Renal cortex interstitium (tissue), 15 donors: Measurements from ENCODE around the gene PSMC3. TPM values are rescaled to one million over a fixed set of nuclear protein-coding genes. Genes with fewer than 3 reads are reported as not detected.

Experiments used
- DNase-seq, 11 donors: peaks; one replicate each; pipeline ENCODE4 v3.0.0-alpha.2; 2013; ENCODE audit warnings: low read depth in 9 of 11, low spot score in 4 of 11; ENCODE audit errors: extremely low read depth in 1 of 11
- long read RNA-seq, 16 experiments: transcript quantifications; one replicate each; lab custom pipeline, GENCODE V29; 2026
- polyA plus RNA-seq, 3 donors: library from polyadenylated mRNA; unstranded; fragments of 120-200 nt; gene quantifications; one replicate each; pipeline ENCODE4 v1.2.1, GENCODE V29; 2013; ENCODE audit not compliant: insufficient read length in 3 of 3

Gene PSMC3
- polyA plus RNA-seq: 100 to 1,000 TPM; 132 to 174 (median 160) TPM
- long read RNA-seq, donor 1, transcript PSMC3-212 (12 exons, 1,373 nt): major isoform, 23 of 49 reads
- long read RNA-seq, donor 1, partial matches to known transcripts: 26 of 49 reads
- long read RNA-seq, donor 1, other reads (novel, unspliced or antisense): 0 of 49 reads
- long read RNA-seq, donor 2, transcript PSMC3-212 (12 exons, 1,373 nt): major isoform, 25 of 40 reads
- long read RNA-seq, donor 2, partial matches to known transcripts: 12 of 40 reads
- long read RNA-seq, donor 2, other reads (novel, unspliced or antisense): 0 of 40 reads
- long read RNA-seq, donor 3, transcript PSMC3-212 (12 exons, 1,373 nt): major isoform, 54 of 117 reads
- long read RNA-seq, donor 3, partial matches to known transcripts: 60 of 117 reads
- long read RNA-seq, donor 3, other reads (novel, unspliced or antisense): 0 of 117 reads
- long read RNA-seq, donor 4, transcript PSMC3-212 (12 exons, 1,373 nt): major isoform, 39 of 75 reads
- long read RNA-seq, donor 4, partial matches to known transcripts: 36 of 75 reads
- long read RNA-seq, donor 4, other reads (novel, unspliced or antisense): 0 of 75 reads
- long read RNA-seq, donor 5: 0 reads
- long read RNA-seq, donor 6, transcript PSMC3-212 (12 exons, 1,373 nt): major isoform, 30 of 59 reads
- long read RNA-seq, donor 6, partial matches to known transcripts: 27 of 59 reads
- long read RNA-seq, donor 6, other reads (novel, unspliced or antisense): 0 of 59 reads
- long read RNA-seq, donor 7, transcript PSMC3-212 (12 exons, 1,373 nt): major isoform, 39 of 100 reads
- long read RNA-seq, donor 7, partial matches to known transcripts: 58 of 100 reads
- long read RNA-seq, donor 7, other reads (novel, unspliced or antisense): 0 of 100 reads
- long read RNA-seq, donor 8, transcript PSMC3-212 (12 exons, 1,373 nt): major isoform, 58 of 121 reads
- long read RNA-seq, donor 8, partial matches to known transcripts: 60 of 121 reads
- long read RNA-seq, donor 8, other reads (novel, unspliced or antisense): 0 of 121 reads
- long read RNA-seq, donor 9, transcript PSMC3-212 (12 exons, 1,373 nt): major isoform, 40 of 91 reads
- long read RNA-seq, donor 9, partial matches to known transcripts: 50 of 91 reads
- long read RNA-seq, donor 9, other reads (novel, unspliced or antisense): 0 of 91 reads
- long read RNA-seq, donor 10, transcript PSMC3-212 (12 exons, 1,373 nt): major isoform, 45 of 73 reads
- long read RNA-seq, donor 10, partial matches to known transcripts: 26 of 73 reads
- long read RNA-seq, donor 10, other reads (novel, unspliced or antisense): 0 of 73 reads
- long read RNA-seq, donor 11, transcript PSMC3-212 (12 exons, 1,373 nt): major isoform, 29 of 45 reads
- long read RNA-seq, donor 11, partial matches to known transcripts: 16 of 45 reads
- long read RNA-seq, donor 11, other reads (novel, unspliced or antisense): 0 of 45 reads
- long read RNA-seq, donor 12, transcript PSMC3-212 (12 exons, 1,373 nt): major isoform, 6 of 11 reads
- long read RNA-seq, donor 12, partial matches to known transcripts: 5 of 11 reads
- long read RNA-seq, donor 12, other reads (novel, unspliced or antisense): 0 of 11 reads
- long read RNA-seq, donor 13: 0 reads
- long read RNA-seq, donor 14, transcript PSMC3-212 (12 exons, 1,373 nt): major isoform, 41 of 76 reads
- long read RNA-seq, donor 14, partial matches to known transcripts: 34 of 76 reads
- long read RNA-seq, donor 14, other reads (novel, unspliced or antisense): 0 of 76 reads
- long read RNA-seq, donor 15, transcript PSMC3-212 (12 exons, 1,373 nt): major isoform, 15 of 34 reads
- long read RNA-seq, donor 15, partial matches to known transcripts: 19 of 34 reads
- long read RNA-seq, donor 15, other reads (novel, unspliced or antisense): 0 of 34 reads
- long read RNA-seq, donor 16, transcript PSMC3-212 (12 exons, 1,373 nt): major isoform, 95 of 202 reads
- long read RNA-seq, donor 16, partial matches to known transcripts: 100 of 202 reads
- long read RNA-seq, donor 16, other reads (novel, unspliced or antisense): 0 of 202 reads

DNA sequence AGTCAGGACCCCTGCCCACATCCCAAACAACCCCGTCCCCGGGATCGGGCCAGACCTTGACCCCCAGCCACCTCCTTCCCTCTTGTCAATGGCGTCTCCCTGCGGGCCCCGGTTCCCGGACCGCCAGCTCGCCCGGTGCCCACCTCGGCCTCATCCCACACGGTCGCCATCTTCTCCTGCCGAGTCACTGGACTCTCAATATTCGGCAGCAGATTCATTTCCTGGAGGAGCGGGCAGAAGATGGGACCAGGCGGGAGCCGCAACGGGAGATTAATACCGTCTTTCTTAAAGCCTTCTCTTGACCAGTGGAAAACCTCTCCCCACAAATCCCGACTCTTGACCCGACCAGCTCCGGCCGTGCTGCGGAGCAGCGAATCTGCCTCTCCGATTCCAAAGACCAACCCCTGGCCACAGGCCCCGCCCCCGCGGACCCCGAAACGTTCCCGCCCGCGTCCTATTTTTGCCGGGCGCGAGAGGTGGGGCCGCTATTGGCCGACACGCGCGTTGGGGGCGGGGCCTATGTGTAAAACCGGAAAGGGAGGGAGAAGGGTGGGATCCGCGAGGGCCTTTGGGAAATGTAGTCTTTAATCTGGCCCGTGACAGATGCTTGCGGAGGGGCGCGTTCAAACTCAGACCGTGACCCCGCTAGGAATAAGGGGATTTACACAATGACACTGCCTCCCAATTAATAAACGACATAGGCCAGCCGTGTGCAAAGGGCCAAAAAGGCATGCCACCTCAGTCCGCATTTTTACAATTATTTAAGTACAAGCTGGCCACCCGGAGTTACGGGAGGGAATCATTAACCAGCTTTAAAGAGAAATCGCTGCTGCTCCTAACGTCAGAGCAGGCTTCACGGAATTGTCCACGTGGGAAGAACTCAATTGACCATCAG, at the start of gene PSMC3:
Gene PSMC3, minus strand, starts transcription at position 378 of the 895 bp plus-strand sequence. Its CDS starts 160 bp downstream, at position 218.
- peak; percentile 88 to 98 (median 96) for DNase-seq

DNA sequence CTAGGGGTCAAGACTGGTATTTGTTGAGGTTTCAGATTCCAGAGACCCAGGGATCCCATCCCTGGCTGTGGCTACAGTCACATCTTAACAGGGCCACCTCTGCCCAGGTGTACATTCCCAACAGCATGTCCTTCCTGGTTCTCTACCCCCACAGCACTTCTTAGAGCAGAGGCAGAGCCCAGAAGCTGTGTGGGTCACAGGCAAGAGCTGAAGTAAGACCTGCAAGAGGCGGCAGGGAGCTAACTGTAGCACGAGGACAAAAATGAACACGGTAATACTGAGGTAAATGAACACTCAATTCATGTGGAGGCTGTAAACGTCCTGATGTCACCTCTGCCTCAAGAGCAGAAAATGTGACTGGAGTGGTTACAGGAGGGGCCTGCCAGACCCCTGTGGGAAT, 44.4 kb upstream of the PSMC3 start:
- DNase-seq: no peak

DNA sequence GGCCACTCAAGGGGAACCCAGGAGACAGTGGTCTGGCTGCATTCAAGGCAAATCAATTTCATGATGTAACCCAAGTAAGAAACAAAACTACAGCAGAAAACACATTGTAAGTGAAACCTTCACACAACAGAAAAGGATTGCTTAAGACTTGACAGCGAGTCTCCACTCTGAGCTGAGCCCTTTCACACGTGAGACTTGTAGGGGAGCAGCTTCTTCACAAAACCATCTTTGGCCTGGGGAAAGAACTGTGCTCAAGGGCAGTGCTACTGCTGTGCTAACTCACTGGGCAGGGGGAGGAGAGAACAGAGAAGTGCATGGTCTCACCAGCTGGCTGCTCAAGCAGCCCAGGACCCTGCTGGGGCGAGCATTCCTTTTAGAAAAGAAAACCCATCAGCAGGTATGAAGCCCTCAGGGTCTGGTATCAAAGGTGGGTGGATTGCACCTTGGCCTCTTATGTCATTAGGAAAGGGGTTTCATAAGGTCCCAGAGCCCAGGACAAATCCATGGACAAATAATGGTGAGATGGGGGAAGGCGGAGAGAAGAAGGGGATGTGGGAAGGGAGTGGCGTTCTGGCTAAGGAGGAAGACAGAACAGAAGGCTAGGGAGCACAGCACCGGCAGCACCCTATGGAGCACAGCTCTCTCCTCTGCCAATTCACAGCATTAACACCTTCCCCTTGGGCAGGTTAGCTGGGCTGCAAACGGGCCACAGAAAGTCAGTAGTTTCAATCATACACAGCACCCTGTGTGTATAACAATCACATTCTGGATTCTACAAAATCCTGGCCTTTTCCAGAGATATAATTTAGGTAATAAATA, 43.3 kb upstream of the PSMC3 start:
- no peak for DNase-seq

DNA sequence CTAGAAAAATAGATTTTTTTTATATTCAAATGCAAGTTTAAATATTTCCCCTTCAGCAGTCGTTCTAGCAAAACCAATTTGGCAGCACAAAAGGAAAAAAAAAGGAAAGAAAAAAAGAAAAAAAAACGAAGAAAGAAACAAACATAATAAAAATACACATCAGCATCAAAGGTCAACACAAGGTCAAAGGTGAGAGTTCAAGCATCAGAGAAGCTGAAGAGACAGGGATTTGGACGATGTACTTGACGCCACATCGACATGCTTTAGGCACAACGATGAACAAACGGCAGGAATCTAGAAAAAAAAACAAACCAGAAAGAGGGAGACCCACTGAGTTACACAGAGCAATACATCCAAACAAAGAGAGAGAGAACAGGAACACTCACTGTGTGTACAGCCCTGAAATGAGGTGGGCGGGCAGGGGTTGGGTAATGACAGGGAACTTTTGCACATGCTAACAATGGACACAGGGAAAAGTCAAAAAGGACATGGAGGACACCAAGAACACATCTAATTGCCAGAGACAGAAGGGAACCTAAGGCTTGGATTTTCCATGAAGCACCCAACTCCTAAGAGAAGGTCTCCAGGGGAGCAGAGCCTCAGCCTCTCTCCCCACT, 42.5 kb upstream of the PSMC3 start:
- DNase-seq: no peak

DNA sequence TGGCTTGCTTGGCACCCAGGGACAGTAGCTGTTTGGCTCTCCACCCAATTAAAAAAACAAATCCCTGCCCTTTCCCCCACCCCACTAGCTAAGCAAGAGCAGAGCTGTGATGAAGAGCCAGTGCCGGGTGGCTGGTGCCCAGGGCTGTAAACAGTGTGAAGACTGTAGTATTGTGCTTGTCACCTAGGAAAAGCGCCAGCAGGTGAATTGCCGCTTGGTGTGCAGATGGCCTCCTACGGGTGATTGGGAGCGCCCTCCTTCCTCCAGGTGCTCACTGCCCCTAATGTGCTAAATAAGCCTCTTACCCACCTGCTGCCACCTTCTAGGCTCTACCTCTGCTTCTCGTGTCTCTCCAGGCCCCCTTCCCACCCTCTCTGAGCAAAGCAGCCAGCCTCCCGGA, 41.1 kb upstream of the PSMC3 start:
- no peak for DNase-seq

DNA sequence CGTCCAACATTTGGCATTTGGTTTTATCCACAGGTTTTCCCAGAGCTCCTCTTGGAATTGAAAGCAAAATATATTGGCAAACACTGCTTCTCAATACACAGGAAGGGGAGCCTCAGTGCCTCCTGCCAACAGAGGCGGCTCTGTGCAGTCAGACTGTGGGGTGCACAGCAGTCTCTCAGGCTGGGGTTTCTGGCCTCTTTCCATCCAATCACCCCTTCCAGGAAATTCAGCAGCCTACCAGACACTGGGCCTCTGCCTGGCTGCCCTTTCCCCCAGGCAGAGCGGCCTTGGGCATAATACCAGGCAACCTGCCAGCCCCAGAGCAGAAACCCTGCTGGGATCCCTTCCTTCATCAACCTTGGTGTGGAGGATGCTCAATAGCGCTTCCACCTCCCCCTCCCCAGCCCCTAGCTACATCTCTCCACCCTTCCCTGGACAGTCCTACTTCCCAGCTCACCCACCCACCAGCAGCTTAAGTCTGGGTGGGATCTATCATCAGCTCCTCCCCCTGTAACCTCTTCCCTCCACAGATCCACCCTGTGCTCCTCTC, 40.5 kb upstream of the PSMC3 start:
- DNase-seq: peak in 1 of 11 donors; percentile 13

DNA sequence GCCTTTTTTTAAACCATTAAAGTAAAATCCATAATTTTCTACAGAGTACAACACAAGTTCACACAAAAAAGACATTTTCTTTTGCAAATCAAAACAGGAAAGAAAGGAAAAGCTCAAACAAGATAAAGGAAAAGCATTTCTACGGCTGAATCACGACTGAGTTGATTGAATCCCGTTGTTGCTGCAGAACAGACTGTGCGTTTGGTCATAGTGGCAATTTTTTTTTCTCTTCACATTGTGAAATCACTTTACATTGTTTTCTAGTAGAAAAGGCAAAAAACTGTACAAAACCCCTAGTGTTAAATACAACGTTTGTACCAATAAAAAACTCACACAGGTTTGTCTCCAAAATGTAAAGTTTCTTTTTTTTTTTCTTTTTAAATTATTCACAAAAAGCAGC, 40.0 kb upstream of the PSMC3 start:
- DNase-seq: no peak

DNA sequence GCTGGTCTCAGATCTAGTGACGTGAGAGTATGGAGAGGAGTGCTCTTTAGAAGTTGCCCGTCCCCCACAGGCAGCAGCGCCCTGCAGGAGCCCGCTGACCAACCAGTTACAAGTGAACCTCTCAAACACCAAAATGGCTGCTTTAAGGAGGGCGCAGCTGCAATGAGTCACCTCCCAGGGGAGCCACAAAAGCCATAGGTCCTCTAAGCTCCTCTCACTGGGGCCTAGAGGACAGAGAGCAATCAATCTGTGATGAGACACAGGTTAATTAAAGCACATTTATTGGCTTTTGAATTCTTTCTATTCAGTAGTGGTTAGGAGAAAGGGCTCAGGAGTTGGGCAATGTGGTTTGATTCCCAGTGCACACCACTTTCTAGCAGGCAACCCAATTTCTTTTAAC, 38.2 kb upstream of the PSMC3 start:
- DNase-seq: no peak

DNA sequence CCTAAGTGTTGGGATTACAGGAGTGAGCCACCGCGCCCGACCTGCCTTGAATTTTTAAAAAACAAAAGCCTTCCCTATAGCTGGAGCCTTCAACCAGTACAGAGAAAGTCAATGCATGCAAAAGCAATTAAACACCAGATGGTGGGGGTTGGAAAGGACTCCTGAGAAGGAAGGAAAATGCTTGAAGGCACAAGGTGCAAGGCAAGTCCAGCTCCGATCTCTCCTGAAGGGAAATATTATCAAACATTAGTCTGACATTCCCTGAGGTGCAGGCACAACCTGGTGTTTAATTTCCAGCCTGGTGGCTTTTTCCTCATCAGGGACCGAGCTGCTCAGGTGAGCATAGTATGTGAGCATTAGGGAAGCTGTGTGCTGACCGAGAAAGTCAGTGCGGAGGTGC, 35.6 kb upstream of the PSMC3 start:
- DNase-seq: no peak

DNA sequence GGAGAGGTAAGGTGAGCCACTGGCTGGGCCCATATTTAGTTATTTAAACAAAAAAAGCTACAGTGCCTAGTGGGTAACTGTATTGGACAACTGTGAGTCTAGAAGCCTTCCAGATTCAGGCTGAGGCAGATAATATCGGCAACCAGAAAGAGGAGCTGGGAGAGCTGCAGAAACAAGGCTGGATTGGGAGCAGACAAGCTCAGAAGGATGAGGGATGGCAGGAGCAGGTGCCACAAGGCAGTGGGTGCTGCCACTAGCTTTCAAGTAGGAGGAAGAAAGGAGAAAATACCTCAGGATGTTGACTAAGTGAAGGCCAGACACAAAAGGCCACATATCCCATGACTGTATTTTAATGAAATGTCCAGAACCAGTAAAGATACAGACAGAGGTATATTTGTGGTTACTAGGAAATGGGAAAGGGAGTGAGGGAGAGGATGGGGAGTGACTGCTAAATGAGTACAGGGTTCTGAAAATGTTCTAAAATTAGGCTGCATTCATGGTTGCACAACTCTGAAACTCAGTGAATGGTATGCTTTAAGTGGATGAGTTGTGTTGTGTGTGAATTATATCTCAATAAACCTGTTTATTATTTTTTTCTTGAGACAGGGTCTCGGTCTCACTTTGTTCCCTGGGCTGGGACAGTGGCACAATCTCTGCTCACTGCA, 34.5 kb upstream of the PSMC3 start:
- no peak for DNase-seq

DNA sequence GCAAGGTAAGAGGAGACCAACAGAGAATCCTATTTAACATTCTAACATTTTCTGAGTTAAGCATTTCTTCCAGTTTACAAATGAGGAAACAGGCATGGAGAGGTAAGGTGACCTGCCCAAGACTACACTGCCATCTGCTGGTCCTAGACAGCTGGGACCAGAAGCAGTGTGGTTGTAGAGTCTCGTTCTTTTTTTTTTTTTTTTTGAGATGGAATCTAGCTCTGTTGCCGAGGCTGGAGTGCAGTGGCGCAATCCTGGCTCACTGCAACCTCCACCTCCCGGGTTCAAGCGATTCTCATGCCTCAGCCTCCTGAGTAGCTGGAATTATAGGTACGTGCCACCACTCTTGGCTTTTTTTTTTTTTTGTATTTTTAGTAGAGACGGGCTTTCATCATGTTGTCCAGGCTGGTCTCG, 28.0 kb upstream of the PSMC3 start:
- peak; percentile 50 to 82 (median 66) for DNase-seq

DNA sequence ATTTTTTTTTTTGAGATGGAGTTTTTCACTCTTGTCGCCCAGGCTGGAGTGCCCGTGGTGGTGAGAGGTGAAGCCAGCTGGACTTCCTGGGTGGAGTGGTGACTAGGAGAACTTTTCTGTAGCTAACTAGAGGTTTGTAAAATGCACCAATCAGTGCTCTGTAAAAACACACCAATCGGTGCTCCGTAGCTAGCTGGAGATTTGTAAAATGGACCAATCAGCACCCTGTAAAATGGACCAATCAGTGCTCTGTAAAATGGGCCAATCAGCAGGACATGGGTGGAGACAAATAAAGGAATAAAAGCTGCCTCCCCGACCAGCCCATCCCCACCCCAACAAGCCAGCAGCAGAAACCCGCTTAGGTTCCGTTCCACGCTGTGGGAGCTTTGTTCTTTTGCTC, 27.1 kb upstream of the PSMC3 start:
- DNase-seq: no peak

DNA sequence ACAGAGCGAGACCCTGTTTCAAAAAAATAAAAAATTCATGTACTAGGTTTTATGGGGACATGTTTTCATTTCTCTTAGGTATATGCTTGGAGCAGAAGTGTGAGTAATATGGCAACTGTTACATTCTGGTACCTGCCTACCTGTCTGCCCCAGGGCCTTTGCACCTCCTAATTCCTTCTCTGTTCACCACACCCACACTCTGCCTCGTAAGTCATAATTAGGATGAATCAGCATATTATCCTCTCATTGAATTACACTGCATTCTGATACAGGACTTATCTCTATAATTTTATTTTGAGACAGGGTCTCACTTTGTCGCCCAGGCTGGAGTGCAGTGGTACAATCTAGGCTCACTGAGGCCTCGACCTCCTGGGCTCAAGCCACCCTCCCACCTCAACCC, 25.8 kb upstream of the PSMC3 start:
- DNase-seq: no peak

DNA sequence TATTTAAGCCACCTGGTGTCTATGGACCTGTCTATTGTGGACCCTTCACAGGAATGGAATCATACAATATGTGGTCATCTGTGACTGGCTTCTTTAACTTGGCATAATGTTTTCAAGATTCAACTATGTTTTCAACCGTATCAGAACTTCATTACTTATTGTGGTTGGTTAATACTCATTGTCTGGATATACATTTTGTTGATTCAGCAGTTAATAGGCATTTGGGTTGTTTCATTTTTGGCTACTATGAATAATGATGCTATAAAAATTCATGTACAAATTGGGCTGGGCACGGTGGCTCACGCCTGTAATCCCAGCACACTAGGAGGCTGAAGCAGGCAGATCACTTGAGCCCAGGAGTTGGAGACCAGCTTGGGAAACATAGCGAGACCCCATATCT, 25.2 kb upstream of the PSMC3 start:
- DNase-seq: no peak

DNA sequence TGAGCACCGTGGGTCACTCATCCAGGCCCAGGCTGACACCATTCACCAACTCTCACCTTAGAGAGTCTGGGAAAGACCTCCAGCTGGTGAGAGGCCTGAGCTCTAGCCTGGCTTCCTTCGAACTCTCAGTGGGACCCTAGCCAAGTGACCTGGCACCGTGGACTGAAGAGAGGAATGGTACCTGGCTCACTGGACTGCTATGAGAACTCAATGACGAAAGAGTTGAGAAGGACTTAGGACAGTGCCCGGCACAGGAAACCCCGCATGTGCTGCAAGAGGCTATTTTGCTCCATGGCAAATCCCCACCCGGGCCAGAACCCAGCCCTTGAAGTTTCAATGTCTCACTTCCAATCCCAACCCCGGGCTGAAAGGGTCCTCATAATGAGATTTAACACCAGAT, 23.3 kb upstream of the PSMC3 start:
- DNase-seq: no peak
